ENCODE measurements around the gene UBXN6.

UBXN6 gene

DNA sequence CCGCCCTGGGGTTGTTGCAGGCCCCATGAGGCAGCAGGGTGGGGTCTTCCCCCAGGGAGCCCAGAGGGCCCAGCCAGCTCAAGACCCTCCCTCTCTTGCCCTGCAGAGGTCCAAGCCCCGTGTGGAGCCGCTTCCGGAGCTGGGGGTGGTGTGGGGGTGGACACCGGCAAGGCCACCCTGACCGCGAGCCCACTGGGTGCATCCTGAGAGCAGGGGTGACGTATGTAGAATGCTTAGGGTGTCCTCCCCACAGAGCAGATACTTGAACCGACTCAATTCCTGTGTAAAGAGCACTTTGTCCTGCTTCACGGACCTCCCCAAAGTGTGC lies 14.8 kb downstream of the UBXN6 start:
- FAIRE-seq (no peak), DNase-seq (ENCODE audit: low spot score) (no peak)

DNA sequence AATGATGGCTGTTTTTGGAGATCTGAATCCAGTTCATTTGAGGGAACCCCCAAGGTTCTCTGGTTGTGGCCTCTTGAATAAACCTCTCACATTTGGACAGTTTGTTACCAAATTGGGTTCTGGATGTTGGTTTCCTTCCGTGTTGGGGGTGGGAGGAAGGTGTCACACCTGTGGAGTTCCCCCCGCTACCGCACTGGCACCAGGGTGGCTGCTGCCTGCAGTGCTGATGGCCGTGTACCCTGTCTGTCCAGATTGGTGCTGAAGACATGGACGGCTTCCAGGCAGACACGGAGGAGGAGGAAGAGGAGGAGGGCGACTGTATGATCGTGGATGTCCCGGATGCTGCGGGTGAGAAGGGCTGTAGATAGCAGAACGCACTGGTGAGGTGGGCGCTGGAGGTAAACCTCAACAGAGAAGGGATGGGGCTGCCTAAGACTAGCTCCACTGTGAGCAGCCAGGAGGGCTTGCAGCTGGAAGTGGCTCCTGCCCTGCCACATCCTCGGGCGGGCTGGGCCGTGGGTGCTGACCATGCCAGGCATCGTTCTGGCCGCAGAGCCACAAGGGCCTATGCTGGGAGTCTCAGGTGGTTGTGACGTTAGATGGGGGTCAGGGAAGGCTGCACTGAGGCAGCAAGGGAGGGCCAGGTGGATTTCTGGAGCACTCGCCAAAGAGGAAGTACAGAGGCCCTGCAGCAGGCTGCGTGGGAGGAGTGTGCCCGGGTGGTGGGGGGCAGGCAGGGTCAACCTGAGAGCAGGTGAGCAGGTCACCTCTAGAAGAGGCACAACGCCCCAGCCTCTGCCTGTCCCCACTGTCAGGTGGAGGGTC lies 15.4 kb downstream of the UBXN6 start:
- FAIRE-seq (no peak), DNase-seq (ENCODE audit: low spot score) (no peak)

DNA sequence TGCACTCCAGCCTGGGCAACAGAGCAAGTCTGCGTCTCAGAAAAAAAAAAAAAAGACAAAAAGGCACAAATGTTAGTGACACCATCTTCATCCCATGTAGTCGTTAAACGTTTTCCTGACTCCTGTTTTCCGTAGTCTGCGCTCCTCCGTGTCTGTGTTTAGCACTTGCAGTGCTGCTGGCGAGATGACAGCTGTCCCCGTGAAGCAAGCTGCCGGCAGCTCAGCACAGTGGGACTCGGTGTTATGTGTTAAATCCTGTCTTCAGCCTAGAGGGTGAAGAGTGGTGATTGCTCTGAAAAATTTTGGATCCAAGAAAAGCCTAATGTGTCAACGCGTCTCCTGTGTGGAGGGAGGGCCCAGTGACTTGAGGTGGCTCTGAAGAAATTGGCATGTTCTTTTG lies 18.4 kb downstream of the UBXN6 start:
- FAIRE-seq (no peak), DNase-seq (ENCODE audit: low spot score) (no peak)

DNA sequence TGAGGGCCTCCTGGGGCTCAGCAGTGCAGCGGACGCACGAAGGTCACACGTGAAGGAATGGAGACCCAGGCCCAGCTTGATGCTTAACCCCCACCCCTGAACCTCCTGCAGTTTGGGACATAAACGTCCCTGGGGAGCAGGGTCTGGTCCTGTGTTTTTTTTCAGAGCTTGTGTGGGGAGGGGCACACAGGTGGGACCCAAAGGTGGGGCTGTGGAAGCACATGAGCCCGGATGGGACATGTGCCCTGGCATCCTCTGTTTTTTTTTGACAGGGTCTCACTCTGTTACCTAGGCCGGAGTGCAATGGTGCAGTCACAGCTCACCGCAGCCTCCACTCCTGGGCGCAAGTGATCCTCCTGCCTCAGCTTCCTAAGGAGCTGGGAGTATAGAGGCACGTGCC lies 20.5 kb downstream of the UBXN6 start:
- FAIRE-seq: no peak
- no peak for DNase-seq (ENCODE audit: low spot score)

DNA sequence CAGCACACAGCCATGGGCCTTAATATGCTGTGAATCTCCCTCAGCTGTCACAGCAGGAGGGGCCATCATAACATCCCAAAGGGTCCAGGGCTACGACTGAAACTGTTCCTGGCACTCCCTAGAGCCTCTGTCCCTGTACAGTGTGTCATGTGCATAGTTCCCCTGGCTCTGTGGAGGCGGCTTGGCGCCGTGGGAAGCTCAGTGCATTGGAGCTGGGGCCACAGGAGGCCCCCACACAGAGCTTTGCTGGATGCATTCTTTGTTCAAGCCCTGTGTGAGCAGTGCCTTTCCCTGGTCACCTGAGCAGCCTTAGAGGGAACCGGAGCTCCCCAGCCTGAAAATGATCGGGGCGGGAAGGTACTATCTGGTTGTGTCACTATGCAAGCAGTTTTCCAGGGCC lies 21.4 kb downstream of the UBXN6 start:
- FAIRE-seq (no peak), DNase-seq (ENCODE audit: low spot score) (no peak)

DNA sequence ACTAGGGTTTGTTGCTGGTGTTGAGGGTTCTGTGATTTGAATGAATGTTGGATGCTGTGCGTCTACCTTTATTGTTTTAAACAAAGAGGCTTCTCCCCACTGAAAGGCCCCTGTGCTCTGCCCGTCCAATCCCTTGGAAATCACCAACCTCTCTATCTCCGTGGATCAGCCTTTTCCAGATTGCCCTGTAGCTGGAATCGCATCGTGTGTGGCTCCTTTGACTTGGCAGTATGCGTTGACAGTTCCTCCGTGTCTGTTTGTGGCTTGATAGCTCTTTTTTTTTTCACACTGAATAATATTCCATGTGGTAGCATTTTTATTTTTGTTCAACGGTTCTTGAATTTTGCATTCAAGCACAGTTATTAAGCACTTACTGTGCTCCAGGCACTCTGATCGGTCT lies 23.2 kb downstream of the UBXN6 start:
- no peak for FAIRE-seq
- DNase-seq (ENCODE audit: low spot score): no peak

DNA sequence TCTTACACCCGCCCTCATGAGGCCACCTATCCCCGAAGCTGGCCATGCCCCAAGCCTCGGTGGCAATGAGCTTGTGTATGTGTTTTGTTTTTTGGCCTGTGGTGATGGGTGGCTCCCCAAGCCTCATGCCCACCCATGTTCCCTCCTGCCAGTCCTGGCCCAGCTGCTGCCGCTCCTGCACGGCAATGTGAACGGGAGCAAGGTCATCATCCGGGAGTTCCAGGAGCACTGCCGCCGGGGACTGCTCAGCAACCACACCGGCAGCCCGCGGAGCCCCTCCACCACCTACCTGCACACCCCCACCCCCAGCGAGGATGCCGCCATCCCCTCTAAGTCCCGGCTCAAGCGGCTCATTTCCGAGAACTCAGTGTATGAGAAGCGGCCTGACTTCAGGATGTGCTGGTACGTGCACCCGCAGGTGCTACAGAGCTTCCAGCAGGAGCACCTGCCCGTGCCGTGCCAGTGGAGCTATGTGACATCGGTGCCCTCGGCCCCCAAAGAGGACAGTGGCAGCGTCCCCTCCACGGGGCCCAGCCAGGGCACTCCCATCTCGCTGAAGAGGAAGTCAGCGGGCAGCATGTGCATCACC lies 24.6 kb downstream of the UBXN6 start:
- DNase-seq (ENCODE audit: low spot score) (no peak), FAIRE-seq (no peak)

DNA sequence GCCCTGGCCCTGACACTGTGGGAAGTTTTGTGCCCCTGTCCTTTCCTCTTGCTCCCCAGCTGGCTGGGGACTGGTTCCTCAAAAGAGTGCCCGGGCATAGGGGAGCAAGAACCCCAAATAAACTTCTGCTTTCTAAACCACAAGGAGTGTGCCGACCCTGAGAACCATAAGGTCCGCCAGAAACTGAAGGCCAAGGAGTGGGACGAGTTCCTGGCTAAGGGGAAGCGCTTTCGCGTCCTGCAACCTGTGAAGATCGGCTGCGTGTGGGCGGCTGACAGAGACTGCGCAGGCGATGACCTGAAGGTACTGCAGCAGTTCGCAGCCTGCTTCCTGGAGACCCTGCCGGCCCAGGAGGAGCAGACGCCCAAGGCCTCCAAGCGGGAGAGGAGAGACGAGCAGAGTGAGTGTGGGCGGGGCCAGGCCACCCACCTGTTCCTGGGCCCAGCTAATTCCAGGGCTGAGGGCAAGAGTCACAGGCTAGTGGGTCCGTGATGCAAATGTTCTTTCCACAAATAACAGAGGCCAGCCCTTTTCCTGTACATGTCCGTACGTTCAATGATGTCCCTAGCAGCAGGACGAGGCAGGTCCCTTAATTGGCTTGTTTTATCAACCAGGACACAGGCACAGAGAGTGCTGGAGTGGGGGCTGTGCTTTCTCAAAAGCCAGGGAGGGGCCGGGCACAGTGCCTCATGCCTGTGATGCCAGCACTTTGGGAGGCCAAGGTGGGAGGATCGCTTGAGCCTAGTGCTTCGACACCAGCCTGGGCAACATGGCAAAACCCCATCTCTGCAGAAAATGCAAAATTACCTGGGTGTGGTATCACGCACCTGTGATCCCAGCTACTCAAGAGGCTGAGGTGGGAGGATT lies 25.6 kb downstream of the UBXN6 start:
- no peak for DNase-seq (ENCODE audit: low spot score)
- no peak for FAIRE-seq

DNA sequence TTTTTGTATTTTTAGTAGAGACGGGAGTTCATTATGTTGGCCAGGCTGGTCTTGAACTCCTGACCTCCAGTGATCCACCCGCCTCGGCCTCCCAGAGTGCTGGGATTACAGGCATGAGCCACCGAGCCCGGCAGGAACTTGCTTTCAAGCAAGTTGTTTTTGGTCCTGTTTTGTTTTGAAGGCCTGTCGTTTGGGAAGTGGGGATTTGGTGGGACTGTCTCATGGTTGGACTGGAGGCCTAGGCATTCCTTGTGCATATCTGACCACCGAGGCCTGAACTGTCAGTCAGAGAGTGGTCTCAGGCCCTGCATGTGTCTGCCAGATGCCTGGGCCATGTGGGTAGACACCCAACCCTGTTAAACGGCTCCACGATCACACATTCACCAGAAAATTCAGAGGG lies 26.3 kb downstream of the UBXN6 start:
- FAIRE-seq (no peak), DNase-seq (ENCODE audit: low spot score) (no peak)

DNA sequence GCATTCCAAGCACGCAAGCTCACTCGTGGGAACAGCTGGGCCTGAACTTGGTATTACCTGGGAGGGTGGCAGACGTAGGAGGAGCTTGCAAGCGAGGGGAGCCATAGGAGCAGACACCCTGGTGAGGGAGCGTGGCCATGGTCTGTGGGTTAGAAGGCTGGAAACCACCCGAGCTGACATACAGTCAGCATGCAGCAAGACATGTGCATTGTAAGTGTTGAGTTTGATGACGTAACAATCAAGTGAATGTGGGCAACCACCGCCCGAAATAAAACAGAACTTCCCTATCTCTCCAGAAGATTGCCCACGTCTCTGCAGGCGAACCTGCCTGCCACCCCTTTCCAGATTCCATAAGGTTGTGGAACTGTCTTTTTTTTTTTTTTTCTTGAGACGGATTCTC lies 26.8 kb downstream of the UBXN6 start:
- FAIRE-seq (no peak), DNase-seq (ENCODE audit: low spot score) (no peak)

DNA sequence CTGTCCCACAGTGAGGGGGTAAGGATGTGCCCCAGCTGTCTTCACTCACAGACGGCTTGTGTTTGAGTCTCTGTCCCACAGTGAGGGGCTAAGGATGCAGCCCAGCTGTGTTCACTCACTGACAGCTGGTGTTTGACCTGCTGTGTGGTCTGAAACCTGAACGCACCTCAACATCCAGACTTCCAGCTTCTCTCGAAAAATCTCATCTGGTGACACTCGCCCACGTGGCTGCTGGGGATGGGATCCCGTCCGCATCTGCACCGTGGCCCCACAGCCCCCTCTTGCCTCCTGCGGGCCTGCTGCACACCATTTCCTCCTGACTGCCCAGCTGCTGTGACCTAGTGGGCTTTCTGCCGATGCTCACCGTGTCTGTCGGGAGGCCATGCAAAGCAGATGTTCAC lies 27.8 kb downstream of the UBXN6 start:
- FAIRE-seq: no peak
- DNase-seq (ENCODE audit: low spot score): no peak

DNA sequence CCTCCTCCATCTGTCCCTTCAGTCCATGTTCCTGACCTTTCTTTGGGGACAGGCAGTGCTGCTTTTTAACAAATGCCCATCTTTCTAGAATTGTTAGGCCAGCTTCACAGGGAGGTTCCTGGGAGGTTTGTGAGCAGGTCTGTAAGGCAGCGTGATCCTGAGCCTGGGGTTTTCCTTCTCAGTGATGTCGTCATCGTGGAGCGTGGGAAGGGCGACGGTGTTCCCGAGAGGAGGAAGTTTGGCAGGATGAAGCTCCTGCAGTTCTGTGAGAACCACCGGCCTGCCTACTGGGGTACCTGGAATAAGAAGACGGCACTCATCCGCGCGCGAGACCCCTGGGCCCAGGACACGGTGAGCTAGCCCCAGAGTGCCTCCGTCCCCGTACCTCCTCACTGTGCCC lies 28.3 kb downstream of the UBXN6 start:
- DNase-seq (ENCODE audit: low spot score) (no peak), FAIRE-seq (no peak)

DNA sequence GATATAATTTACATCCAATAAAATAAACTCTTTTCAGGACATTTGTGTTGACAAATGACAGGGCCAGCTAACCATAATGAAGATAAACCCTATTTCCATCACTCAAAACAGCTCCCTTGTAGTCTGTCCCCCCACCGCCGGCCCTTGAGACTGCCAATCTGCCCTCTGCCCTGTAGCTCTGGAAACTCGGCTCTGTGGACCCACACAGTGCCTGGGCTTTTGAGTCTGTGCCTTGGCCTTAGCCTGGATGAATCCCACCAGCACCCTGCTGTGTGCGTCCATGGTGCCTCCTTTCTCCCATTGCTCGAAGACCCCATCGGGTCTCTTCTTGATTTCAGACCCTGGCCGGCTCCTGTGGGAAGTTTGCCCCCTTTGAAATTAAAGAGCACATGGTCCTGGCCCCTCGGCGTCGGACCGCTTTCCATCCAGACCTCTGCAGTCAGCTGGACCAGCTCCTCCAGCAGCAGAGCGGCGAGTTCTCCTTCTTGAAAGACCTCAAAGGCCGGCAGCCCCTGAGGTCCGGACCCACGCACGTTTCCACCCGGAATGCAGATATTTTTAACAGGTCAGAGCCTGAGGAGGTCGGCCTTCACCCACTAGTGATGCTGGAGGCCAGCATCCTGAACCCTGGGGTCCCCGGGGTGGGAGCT lies 29.1 kb downstream of the UBXN6 start:
- FAIRE-seq: no peak
- no peak for DNase-seq (ENCODE audit: low spot score)

DNA sequence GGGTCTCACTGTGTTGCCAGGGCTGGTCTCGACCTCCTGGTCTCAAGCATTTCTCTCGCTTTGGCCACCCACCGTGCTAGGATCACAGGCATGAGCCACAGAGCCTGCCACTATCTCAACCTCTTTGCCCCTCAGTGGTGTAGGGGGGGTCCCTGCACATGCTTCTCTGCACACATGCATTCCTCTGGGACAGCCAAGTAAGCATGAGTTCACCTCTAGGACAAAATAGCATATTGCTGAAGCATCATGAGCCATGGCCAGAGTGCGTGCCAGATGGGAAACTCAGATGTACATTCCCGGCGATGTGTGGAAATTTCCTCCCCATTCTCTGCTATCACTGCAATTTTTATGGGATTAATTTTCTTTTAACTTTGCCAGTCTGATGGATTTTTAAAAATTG lies 32.1 kb downstream of the UBXN6 start:
- FAIRE-seq (no peak), DNase-seq (ENCODE audit: low spot score) (no peak)

DNA sequence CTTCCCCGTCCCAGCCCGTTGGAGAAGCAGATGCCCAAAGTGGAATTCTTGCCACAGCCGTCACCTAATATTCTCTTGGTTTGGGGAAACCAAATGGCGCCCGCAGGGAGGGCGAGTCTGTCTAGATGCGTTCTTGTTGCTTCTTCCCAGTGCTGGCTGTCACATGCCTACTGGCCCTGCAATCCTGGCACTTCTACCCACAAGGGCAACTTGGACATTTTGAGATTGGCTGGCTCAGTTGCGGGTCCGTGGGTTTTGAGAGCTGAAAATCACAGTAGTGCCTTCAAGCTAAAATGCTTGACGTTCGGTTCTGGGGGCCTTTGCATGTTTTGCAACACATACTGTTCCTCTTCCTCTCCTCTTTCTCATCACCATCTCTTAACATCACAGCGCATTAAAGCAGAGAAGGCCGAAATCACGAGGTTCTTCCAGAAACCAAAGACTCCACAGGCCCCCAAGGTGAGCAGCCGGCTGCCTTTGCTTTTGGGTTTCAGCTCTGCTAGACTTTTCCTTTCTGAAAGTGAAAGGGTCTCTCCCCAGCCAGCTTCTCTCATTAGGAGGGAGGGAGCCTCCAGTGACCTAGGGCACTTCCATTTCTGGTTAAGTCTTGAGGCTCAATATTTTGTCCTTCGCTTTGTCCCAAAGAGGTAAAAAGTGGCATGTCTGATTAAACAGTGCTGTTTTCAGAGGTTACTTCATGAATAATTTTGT lies 34.0 kb downstream of the UBXN6 start:
- DNase-seq (ENCODE audit: low spot score): no peak

DNA sequence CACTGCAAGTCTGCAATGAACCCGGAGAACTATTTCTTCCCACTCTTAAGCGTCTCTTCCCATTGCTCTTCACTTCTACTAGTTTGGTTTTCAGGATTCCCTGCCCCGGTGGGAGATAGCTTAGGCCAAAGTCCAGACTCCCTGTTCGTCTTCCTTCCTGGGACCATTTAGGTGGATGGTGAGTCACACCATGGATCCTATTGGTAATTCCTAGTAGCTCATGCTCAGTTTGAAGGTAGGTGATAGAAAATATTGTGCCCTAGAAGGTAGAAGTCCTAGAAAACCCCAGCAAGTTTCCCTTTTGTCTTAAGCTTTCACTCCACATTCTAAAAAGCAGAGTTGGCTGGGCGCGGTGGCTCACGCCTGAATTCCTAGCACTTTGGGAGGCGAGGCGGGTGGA lies 41.3 kb downstream of the UBXN6 start:
- DNase-seq (ENCODE audit: low spot score) (no peak), FAIRE-seq (no peak)

More for the DNA sequence above, 34.0 kb downstream of the UBXN6 start:
- FAIRE-seq: no peak

DNA sequence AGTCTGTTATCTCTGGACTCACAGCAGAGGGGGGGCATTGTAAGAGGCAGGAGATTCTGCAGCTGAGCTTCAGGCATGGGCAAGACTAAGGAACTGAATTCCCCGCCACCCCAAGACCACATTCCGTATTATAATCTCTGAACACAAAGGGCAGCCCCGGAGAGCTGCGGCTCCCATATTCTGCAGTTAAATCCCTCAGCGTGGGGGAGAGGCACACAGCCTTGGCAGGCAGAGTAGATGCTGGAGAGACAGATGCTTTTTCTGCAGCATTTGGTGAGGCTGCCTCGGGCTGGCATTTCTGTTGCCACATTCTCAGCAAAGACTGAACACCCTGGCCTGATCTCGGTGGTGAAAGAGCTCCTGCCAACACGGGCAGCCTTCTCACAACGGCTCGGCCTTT lies 42.2 kb downstream of the UBXN6 start:
- no peak for FAIRE-seq
- no peak for DNase-seq (ENCODE audit: low spot score)

DNA sequence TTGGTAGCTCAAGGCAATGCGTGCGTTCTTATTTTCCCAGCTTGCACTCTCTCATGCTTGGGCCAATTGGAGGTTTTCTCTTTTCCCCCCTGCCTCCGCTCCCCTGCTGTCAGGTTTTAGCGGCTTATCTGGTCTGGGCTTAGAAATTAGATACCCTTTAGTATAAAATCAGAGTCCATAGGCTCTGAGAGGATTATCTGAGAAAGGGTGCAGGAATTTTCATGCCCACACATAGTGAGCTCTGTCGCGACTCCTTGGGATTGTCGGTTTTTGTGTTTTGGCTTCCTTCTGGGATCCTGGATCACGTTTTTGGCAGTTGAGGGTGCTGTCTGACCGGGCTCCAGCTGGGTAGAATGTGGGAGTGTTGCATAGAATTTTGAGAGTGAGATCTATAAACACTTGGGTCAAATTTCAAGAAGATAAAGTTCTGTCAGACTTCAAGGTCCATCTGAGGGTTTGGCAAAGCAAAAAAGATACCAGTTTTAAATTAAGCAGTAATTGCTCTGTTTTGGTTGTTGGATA lies 42.7 kb downstream of the UBXN6 start:
- no peak for FAIRE-seq
- DNase-seq (ENCODE audit: low spot score): no peak

DNA sequence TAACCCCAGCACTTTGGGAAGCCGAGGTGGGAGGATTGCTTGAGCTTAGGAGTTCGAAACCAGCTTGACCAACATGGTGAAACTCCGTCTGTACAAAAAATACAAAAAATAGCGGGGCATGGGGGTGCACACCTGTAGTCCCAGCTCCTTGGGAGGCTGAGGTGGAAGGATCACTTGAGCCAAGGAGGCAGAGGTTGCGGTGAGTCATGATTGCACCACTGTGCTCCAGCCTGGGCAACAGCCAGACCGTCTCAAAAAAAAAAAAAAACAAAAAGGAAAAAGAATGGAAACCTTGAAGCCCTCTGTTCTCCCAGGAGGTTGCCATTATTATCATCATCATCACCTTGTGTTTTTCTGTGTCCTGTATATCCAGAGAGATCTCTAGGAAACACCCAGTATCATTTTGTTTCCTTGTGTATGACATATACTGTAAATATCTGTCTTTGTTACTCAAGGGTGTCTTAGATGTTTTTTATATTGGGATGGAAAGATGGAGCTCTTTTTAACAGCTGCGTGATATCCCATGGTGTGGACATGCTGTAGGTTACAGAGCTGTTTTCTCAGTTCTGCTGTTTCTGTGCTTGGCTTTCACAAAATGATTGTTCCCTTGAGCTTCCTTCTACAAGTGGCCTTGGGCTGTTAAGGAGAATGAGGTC lies 43.3 kb downstream of the UBXN6 start:
- FAIRE-seq: no peak

DNA sequence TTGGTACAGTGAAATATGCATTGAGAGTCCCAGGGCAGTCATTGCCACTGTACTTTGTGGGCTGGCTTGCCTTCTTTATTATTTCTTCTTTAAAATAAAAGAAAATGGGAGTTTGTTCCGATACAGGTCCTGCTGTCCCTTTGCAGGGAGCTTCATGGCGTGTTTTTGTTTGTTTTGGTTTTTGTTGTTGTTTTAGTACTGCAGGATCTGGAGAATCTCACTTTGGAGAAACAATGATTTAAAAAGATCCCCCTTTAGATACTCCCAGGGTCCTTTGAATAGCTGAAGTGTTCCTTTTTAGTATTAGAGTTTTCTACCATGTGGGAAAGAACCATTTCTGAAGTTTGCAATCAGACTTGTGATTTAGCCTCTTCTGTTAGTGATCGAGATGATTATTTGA lies 44.0 kb downstream of the UBXN6 start:
- FAIRE-seq (no peak), DNase-seq (ENCODE audit: low spot score) (no peak)

More for the DNA sequence above, 43.3 kb downstream of the UBXN6 start:
- no peak for DNase-seq (ENCODE audit: low spot score)

Data from urothelium cell line (cell line).